ENCODE results near the gene FGFR1OP2. TPM values are rescaled to one million over a fixed set of nuclear protein-coding genes. Genes with fewer than 3 reads are reported as not detected.

Gene FGFR1OP2
- total RNA-seq, 4 donors from 2014 or later: 63.8 to 114 (median 87.0) TPM

DNA sequence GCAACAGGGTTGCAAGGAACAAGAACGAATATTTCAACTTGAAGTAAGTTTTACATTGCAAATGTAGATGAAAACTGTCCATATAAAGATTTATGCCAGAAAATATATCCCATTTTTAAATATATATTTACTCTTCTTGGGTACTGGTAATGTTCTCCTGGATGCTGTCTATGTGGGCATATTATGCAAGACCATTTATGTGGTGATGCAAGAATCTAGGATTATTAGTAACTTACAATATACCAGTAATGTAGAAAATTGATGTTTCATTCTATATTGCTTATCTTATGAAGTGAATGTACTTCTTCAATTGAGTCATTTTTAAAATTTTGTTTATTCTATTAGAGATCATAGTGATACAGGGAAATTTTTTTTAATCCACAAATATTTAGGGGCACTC is 25.1 kb downstream of the FGFR1OP2 start:
- no peak for DNase-seq (ENCODE audit: low spot score)
- ATAC-seq (ENCODE audit: low FRiP score): no peak
- TF ChIP-seq, protein P1, sequence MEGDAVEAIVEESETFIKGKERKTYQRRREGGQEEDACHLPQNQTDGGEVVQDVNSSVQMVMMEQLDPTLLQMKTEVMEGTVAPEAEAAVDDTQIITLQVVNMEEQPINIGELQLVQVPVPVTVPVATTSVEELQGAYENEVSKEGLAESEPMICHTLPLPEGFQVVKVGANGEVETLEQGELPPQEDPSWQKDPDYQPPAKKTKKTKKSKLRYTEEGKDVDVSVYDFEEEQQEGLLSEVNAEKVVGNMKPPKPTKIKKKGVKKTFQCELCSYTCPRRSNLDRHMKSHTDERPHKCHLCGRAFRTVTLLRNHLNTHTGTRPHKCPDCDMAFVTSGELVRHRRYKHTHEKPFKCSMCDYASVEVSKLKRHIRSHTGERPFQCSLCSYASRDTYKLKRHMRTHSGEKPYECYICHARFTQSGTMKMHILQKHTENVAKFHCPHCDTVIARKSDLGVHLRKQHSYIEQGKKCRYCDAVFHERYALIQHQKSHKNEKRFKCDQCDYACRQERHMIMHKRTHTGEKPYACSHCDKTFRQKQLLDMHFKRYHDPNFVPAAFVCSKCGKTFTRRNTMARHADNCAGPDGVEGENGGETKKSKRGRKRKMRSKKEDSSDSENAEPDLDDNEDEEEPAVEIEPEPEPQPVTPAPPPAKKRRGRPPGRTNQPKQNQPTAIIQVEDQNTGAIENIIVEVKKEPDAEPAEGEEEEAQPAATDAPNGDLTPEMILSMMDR (IDR thresholded peaks at IDR 0.05): no peak

GRCh38 chr12:26966842-26967241 is 28.6 kb downstream of the FGFR1OP2 start:
- no peak for DNase-seq (ENCODE audit: low spot score)
- TF ChIP-seq, protein P1 (IDR thresholded peaks at IDR 0.05): no peak
- no peak for ATAC-seq (ENCODE audit: low FRiP score)

DNA sequence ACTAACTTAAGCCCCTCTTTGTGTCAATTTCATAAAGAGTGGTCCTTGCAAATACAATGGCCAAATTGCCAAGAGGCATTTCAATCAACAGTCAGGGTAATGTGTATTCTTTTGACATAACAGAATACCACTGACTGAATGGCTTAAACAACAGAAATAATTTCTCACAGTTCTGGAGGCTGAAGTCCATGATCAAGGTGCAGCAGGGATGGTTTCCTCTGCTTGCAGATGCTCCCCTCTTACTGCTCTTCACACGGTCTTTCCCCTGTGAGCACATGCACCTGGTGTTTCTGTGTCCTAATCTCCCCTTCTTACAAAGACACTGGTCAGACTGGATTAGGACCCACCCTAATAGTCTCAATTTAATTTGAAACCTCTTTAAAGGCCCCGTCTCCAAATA is 31.9 kb downstream of the FGFR1OP2 start:
- no peak for DNase-seq (ENCODE audit: low spot score)
- ATAC-seq (ENCODE audit: low FRiP score): no peak
- TF ChIP-seq, protein P1 (IDR thresholded peaks at IDR 0.05): no peak

- ATAC-seq (ENCODE audit: low FRiP score) (no peak), DNase-seq (ENCODE audit: low spot score) (no peak)
- TF ChIP-seq, protein P1 (IDR thresholded peaks at IDR 0.05): no peak
These were observed 33.7 kb downstream of the FGFR1OP2 start for GRCh38 chr12:26971963-26972362.

GRCh38 chr12:26976687-26977086 is 38.4 kb downstream of the FGFR1OP2 start:
- DNase-seq (ENCODE audit: low spot score) (no peak), ATAC-seq (ENCODE audit: low FRiP score) (no peak)
- TF ChIP-seq, protein P1 (IDR thresholded peaks at IDR 0.05): no peak

GRCh38 chr12:26978801-26979200 is 40.5 kb downstream of the FGFR1OP2 start:
- no peak for ATAC-seq (ENCODE audit: low FRiP score)
- DNase-seq (ENCODE audit: low spot score): no peak
- TF ChIP-seq, protein P1 (IDR thresholded peaks at IDR 0.05): no peak

- TF ChIP-seq, protein P1 (IDR thresholded peaks at IDR 0.05): no peak
- no peak for DNase-seq (ENCODE audit: low spot score)
- no peak for ATAC-seq (ENCODE audit: low FRiP score)
These were observed 41.5 kb downstream of the FGFR1OP2 start for GRCh38 chr12:26979733-26980132.
